IMR-90 (cell line): Measurements from ENCODE around the gene HOGA1. TPM values are rescaled to one million over a fixed set of nuclear protein-coding genes. Genes with fewer than 3 reads are reported as not detected.

Experiments used
- ATAC-seq: fragments of 200-7000 bp; cut with Tn5 transposase; 2 replicates; pipeline ENCODE4 v1.9.1; 2020; ENCODE audit warnings: low read depth, mild to moderate bottlenecking, moderate library complexity
- BruUV-seq: library from RNA; stranded (reverse); fragments of 400-500 nt; replicated peaks from 2 replicates; lab custom pipeline; 2021; lab: Mats Ljungman, UMichigan
- CTCF ChIA-PET: fragments of 300-600 bp; formaldehyde crosslinking; extraction: SDS; loops from one replicate; lab custom pipeline; 2021; ENCODE audit warnings: antibody characterized with exemption; lab: Yijun Ruan, JAX
- POLR2A ChIA-PET: fragments of 300-600 bp; sonication (Branson Sonifier 250); formaldehyde crosslinking; loops from one replicate; lab custom pipeline; 2022; ENCODE audit warnings: antibody characterized with exemption; ENCODE audit not compliant: unreplicated experiment; lab: Charles Lee
- DNase-seq: peaks from one replicate; pipeline ENCODE4 v3.0.0; 2013
- H2AFZ ChIP-seq: replicated peaks from 2 replicates; pipeline ENCODE3; 2013; ENCODE audit warnings: low read length, mild to moderate bottlenecking; ENCODE audit not compliant: poor library complexity
- H2AK5ac ChIP-seq: 2 replicates; pipeline ENCODE4 v1.6.1; 2013; ENCODE audit warnings: low read depth, low read length, inconsistent platforms
- H2AK9ac ChIP-seq: replicated peaks from 2 replicates; pipeline ENCODE3; 2013; ENCODE audit warnings: mild to moderate bottlenecking, low read depth, low read length, moderate library complexity; ENCODE audit not compliant: poor library complexity
- H2BK120ac ChIP-seq: 2 replicates; pipeline ENCODE4 v1.6.1; 2013; ENCODE audit warnings: low read depth, low read length, inconsistent platforms
- H2BK15ac ChIP-seq: 3 replicates; pipeline ENCODE4 v1.6.1; 2013; ENCODE audit warnings: low read depth, low read length, inconsistent platforms
- H2BK20ac ChIP-seq: 2 replicates; pipeline ENCODE4 v1.6.1; 2013; ENCODE audit warnings: low read depth, mild to moderate bottlenecking, inconsistent platforms, low read length, moderate library complexity
- H2BK5ac ChIP-seq: 2 replicates; pipeline ENCODE4 v1.6.1; 2013; ENCODE audit warnings: mild to moderate bottlenecking, low read depth, low read length, inconsistent platforms; ENCODE audit not compliant: poor library complexity, severe bottlenecking
- H3K14ac ChIP-seq: replicated peaks from 2 replicates; pipeline ENCODE4 v1.6.1; 2013; ENCODE audit warnings: low read depth, low read length, inconsistent platforms
- H3K18ac ChIP-seq: 2 replicates; pipeline ENCODE4 v1.6.1; 2013; ENCODE audit warnings: low read depth, low read length, control low read depth
- H3K23ac ChIP-seq: 2 replicates; pipeline ENCODE4 v1.6.1; 2013; ENCODE audit warnings: low read depth, low read length, inconsistent platforms
- H3K27ac ChIP-seq: 2 replicates; pipeline ENCODE4 v1.5.1; 2013; ENCODE audit warnings: mild to moderate bottlenecking, control low read depth, low read length; ENCODE audit not compliant: insufficient read depth
- H3K27me3 ChIP-seq: 2 replicates; pipeline ENCODE4 v1.6.1; 2013; ENCODE audit warnings: low read length; ENCODE audit not compliant: control insufficient read depth, insufficient read depth
- H3K36me3 ChIP-seq: 2 replicates; pipeline ENCODE4 v1.6.1; 2013; ENCODE audit warnings: low read length, mixed read lengths; ENCODE audit not compliant: control insufficient read depth, insufficient read depth
- H3K4ac ChIP-seq: 2 replicates; pipeline ENCODE4 v1.6.1; 2013; ENCODE audit warnings: low read depth, low read length, inconsistent platforms
- H3K4me1 ChIP-seq: 2 replicates; pipeline ENCODE4 v1.6.1; 2013; ENCODE audit warnings: low read length, mixed read lengths; ENCODE audit not compliant: control insufficient read depth, insufficient read depth
- H3K4me2 ChIP-seq: 2 replicates; pipeline ENCODE4 v1.6.1; 2013; ENCODE audit warnings: low read depth, mild to moderate bottlenecking, control low read depth, low read length, moderate library complexity
- H3K4me3 ChIP-seq: 2 replicates; pipeline ENCODE4 v1.5.1; 2013; ENCODE audit warnings: low read depth, mild to moderate bottlenecking, control low read depth, low read length, moderate library complexity; ENCODE audit not compliant: insufficient read depth
- H3K56ac ChIP-seq: 2 replicates; pipeline ENCODE4 v1.6.1; 2013; ENCODE audit warnings: low read length, inconsistent platforms; ENCODE audit not compliant: insufficient read depth; ENCODE audit errors: extremely low read depth
- H3K79me1 ChIP-seq, 2 experiments: 2 replicates each; pipeline ENCODE4 v1.6.1; 2013; ENCODE audit warnings: low read length in 2 of 2, inconsistent platforms in 1 of 2, low read depth in 1 of 2
- H3K9ac ChIP-seq: 2 replicates; pipeline ENCODE4 v1.6.1; 2013; ENCODE audit warnings: low read depth, low read length, control low read depth
- H3K9me1 ChIP-seq: 2 replicates; pipeline ENCODE4 v1.6.1; 2013; ENCODE audit warnings: low read length, inconsistent platforms; ENCODE audit not compliant: insufficient read depth
- H3K9me3 ChIP-seq: 2 replicates; pipeline ENCODE4 v1.6.1; 2013; ENCODE audit warnings: low read length; ENCODE audit not compliant: control insufficient read depth, insufficient read depth
- H4K20me1 ChIP-seq: 2 replicates; pipeline ENCODE4 v1.6.1; 2013; ENCODE audit warnings: low read length, inconsistent platforms; ENCODE audit not compliant: insufficient read depth
- H4K5ac ChIP-seq: 2 replicates; pipeline ENCODE4 v1.6.1; 2013; ENCODE audit warnings: mild to moderate bottlenecking, low read depth, low read length, control low read depth
- H4K8ac ChIP-seq, 2 experiments: 2 replicates each; pipeline ENCODE4 v1.6.1; 2013; ENCODE audit warnings: low read depth in 2 of 2, low read length in 2 of 2, control low read depth in 1 of 2, inconsistent platforms in 1 of 2
- H4K91ac ChIP-seq: 2 replicates; pipeline ENCODE4 v1.6.1; 2013; ENCODE audit warnings: low read depth, low read length, inconsistent platforms; ENCODE audit not compliant: insufficient read depth
- BHLHE40 ChIP-seq: fragments of 150-350 bp; IDR thresholded peaks from 2 replicates; pipeline ENCODE4 v1.6.1; 2016; ENCODE audit warnings: mild to moderate bottlenecking, low read depth, low read length
- CEBPB ChIP-seq: IDR thresholded peaks from 2 replicates; pipeline ENCODE4 v1.6.1; 2012; ENCODE audit warnings: low read depth, low read length, improper control_type of control experiment
- CHD1 ChIP-seq: IDR thresholded peaks from 2 replicates; pipeline ENCODE4 v1.6.1; 2012; ENCODE audit warnings: low read depth, low read length, improper control_type of control experiment
- FOS ChIP-seq: fragments of 150-350 bp; IDR thresholded peaks from 2 replicates; pipeline ENCODE4 v1.6.1; 2016; ENCODE audit warnings: low read depth, low read length
- MAFK ChIP-seq: IDR thresholded peaks from 2 replicates; pipeline ENCODE4 v1.6.1; 2012; ENCODE audit warnings: low read depth, low read length, improper control_type of control experiment
- MAZ ChIP-seq: IDR thresholded peaks from 2 replicates; pipeline ENCODE4 v1.6.1; 2012; ENCODE audit warnings: low read depth, mild to moderate bottlenecking, low read length, improper control_type of control experiment, moderate library complexity, borderline replicate concordance
- MXI1 ChIP-seq: IDR thresholded peaks from 2 replicates; pipeline ENCODE4 v1.6.1; 2012; ENCODE audit warnings: low read depth, mild to moderate bottlenecking, low read length, moderate library complexity, borderline replicate concordance
- NFE2L2 ChIP-seq: fragments of 150-350 bp; IDR thresholded peaks from 2 replicates; pipeline ENCODE4 v1.6.1; 2016; ENCODE audit warnings: low read depth, mild to moderate bottlenecking, low read length
- POLR2A ChIP-seq: IDR thresholded peaks from 2 replicates; pipeline ENCODE4 v1.6.1; 2012; ENCODE audit warnings: mild to moderate bottlenecking, low read depth, low read length
- RAD21 ChIP-seq: IDR thresholded peaks from 2 replicates; pipeline ENCODE4 v1.6.1; 2012; ENCODE audit warnings: low read length, improper control_type of control experiment
- RCOR1 ChIP-seq: IDR thresholded peaks from 2 replicates; pipeline ENCODE4 v1.6.1; 2012; ENCODE audit warnings: mild to moderate bottlenecking, low read length, improper control_type of control experiment; ENCODE audit not compliant: insufficient replicate concordance
- RFX5 ChIP-seq: IDR thresholded peaks from 2 replicates; pipeline ENCODE4 v1.8.0; 2012; ENCODE audit warnings: low read depth, mild to moderate bottlenecking, low read length, moderate library complexity
- SMC3 ChIP-seq: fragments of 150-350 bp; IDR thresholded peaks from 2 replicates; pipeline ENCODE4 v1.6.1; 2016; ENCODE audit warnings: low read depth, mild to moderate bottlenecking, antibody characterized with exemption, low read length, moderate library complexity
- WGBS, 2 experiments: methylation state at CpG; one replicate each; pipeline versions ENCODE4 v1.1.5 to v1.1.7; 2013; ENCODE audit warnings: missing lambda C conversion rate in 2 of 2; ENCODE audit not compliant: insufficient read length in 1 of 2; ENCODE audit errors: extremely low coverage in 2 of 2; 5-methylcytosine and 5-hydroxymethylcytosine counted together
- dilution Hi-C: fragments of 300-500 bp; cut with HindIII; formaldehyde crosslinking; loops from one replicate; pipeline ENCODE4 v1.14.3; 2018; ENCODE audit warnings: low sequenced_read_pairs; ENCODE audit not compliant: unreplicated experiment
- in situ Hi-C: fragments of 300-500 bp; cut with MboI; formaldehyde crosslinking; loops from 3 replicates; pipeline ENCODE4 v1.14.3; 2019; ENCODE audit warnings: low sequenced_read_pairs, inconsistent platforms, mixed read lengths
- intact Hi-C: fragments of 100-400 bp; cut with micrococcal nuclease; formaldehyde crosslinking; loops from 2 replicates; pipeline ENCODE4 v1.10.0; 2022
- polyA plus RNA-seq, 3 experiments: library from polyadenylated mRNA; depleted of rRNA; stranded (reverse); fragments of >200 nt; gene quantifications; 2 replicates each; pipeline ENCODE4 v1.2.3, GENCODE V29; 2012; ENCODE audit warnings: low replicate concordance in 1 of 3
- total RNA-seq: library from RNA; depleted of rRNA; stranded (reverse); fragments of >200 nt; gene quantifications from 2 replicates; pipeline ENCODE4 v1.2.3, GENCODE V29; 2012
- TF ChIP-seq, protein P1 (sequence below): fragments of 150-350 bp; IDR thresholded peaks from 2 replicates; pipeline ENCODE4 v1.6.1; 2016; ENCODE audit warnings: low read depth, mild to moderate bottlenecking, low read length, moderate library complexity, borderline replicate concordance
- TF ChIP-seq, protein P2 (sequence below): fragments of 150-350 bp; IDR thresholded peaks from 2 replicates; pipeline ENCODE4 v1.6.1; 2017; ENCODE audit warnings: mild to moderate bottlenecking, antibody characterized with exemption, low read length, low read depth
- TF ChIP-seq, protein P3 (sequence below): conservative IDR thresholded peaks from 2 replicates; pipeline ENCODE4 v1.5.1; 2012; ENCODE audit warnings: mild to moderate bottlenecking, low read depth, low read length, improper control_type of control experiment

Gene HOGA1
- total and polyA plus RNA-seq, 2 of the 4 experiments (the other 2 are of a cell fraction): 0.36 to 0.41 TPM

DNA sequence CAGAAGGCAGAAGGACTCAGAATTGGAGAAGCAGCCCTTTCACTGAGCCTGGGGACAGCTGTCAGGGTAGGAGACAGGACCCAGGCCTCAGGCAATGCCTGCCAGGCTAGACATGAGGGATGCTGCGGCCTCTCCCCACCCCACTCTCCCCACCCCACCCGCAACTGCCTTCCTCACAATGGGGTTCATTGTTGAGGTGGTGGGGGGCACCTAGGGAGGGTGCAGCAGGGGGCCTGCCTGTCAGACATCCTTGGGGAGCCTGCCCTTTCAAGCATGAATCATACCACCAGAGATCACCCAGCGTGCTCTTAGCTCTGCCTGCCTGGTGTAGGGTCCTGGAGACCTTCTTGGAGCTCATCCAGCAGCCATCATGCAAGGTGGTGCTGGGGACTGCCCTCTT is 5.3 kb downstream of the HOGA1 start, which contains the start of gene C10orf62:
TSS of gene C10orf62 (plus strand) at position 243 of the 400 bp plus-strand sequence. CDS start 177 bp downstream, outside the sequence.
- Histone ChIP-seq H2AFZ (no peak within 1 kb of the TSS), H3K18ac (no peak within 1 kb of the TSS), H3K9me3 (no peaks in the 10 kb centered on the region), H3K4ac (no peak within 1 kb of the TSS), H4K91ac (no peak within 1 kb of the TSS), H4K5ac (no peak within 1 kb of the TSS), H2BK15ac (no peak within 1 kb of the TSS), H3K4me2 (no peak within 1 kb of the TSS), H3K4me1 (peaks cover 2% of the 10 kb centered on the region; the same call in 1 of the 2 replicates), H2BK20ac (no peak within 1 kb of the TSS), H4K20me1 (no peaks in the 10 kb centered on the region), H3K9ac (no peak within 1 kb of the TSS), H4K8ac (no peak within 1 kb of the TSS), H2AK5ac (no peak within 1 kb of the TSS), H2BK120ac (no peak within 1 kb of the TSS), H3K23ac (no peak within 1 kb of the TSS), H3K9me1 (peaks cover 6% of the 10 kb centered on the region; the same call in 1 of the 2 replicates), H2AK9ac (no peak within 1 kb of the TSS), H3K36me3 (no peaks in the 10 kb centered on the region), H3K56ac (no peak within 1 kb of the TSS), H3K4me3 (no peak within 1 kb of the TSS), H2BK5ac (no peak within 1 kb of the TSS), H3K27me3 (no peaks in the 10 kb centered on the region), H3K27ac (no peak within 1 kb of the TSS), H3K79me1 (no peaks in the 10 kb centered on the region), H3K14ac (no peak within 1 kb of the TSS)
- intact Hi-C loops (no loop called here), in situ Hi-C loops (no loop called here), dilution Hi-C loops (no loop called here)
- DNase-seq (no peak), ATAC-seq (no peak)
- CTCF ChIA-PET: interaction anchor here (0.6 kb wide), 1 partner anchor 8 kb away, joined by 3 read pairs; no protein-coding TSS in a partner anchor
- no TSS peak for BruUV-seq
- TF ChIP-seq, protein P1, sequence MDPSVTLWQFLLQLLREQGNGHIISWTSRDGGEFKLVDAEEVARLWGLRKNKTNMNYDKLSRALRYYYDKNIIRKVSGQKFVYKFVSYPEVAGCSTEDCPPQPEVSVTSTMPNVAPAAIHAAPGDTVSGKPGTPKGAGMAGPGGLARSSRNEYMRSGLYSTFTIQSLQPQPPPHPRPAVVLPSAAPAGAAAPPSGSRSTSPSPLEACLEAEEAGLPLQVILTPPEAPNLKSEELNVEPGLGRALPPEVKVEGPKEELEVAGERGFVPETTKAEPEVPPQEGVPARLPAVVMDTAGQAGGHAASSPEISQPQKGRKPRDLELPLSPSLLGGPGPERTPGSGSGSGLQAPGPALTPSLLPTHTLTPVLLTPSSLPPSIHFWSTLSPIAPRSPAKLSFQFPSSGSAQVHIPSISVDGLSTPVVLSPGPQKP: no peak
- TF ChIP-seq NFE2L2: no peak
- no peak for TF ChIP-seq RCOR1
- TF ChIP-seq, protein P2, sequence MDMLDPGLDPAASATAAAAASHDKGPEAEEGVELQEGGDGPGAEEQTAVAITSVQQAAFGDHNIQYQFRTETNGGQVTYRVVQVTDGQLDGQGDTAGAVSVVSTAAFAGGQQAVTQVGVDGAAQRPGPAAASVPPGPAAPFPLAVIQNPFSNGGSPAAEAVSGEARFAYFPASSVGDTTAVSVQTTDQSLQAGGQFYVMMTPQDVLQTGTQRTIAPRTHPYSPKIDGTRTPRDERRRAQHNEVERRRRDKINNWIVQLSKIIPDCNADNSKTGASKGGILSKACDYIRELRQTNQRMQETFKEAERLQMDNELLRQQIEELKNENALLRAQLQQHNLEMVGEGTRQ: no peak
- TF ChIP-seq FOS: no peak
- no peak for TF ChIP-seq CEBPB
- TF ChIP-seq CHD1: no peak
- TF ChIP-seq, protein P3, sequence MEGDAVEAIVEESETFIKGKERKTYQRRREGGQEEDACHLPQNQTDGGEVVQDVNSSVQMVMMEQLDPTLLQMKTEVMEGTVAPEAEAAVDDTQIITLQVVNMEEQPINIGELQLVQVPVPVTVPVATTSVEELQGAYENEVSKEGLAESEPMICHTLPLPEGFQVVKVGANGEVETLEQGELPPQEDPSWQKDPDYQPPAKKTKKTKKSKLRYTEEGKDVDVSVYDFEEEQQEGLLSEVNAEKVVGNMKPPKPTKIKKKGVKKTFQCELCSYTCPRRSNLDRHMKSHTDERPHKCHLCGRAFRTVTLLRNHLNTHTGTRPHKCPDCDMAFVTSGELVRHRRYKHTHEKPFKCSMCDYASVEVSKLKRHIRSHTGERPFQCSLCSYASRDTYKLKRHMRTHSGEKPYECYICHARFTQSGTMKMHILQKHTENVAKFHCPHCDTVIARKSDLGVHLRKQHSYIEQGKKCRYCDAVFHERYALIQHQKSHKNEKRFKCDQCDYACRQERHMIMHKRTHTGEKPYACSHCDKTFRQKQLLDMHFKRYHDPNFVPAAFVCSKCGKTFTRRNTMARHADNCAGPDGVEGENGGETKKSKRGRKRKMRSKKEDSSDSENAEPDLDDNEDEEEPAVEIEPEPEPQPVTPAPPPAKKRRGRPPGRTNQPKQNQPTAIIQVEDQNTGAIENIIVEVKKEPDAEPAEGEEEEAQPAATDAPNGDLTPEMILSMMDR: no peak
- no peak for TF ChIP-seq MAFK
- no peak for TF ChIP-seq POLR2A
- no peak for TF ChIP-seq MXI1
- no peak for TF ChIP-seq RFX5
- TF ChIP-seq RAD21: no peak
- no peak for TF ChIP-seq BHLHE40
- no peak for TF ChIP-seq MAZ
- no peak for TF ChIP-seq SMC3
- POLR2A ChIA-PET: interaction anchor here (0.6 kb wide), 1 partner anchor 43 kb away, joined by 4 read pairs; no protein-coding TSS in a partner anchor
- no CpG with 5 or more reads among the region's 3 CpGs for WGBS, 2 experiments
